ENCODE data around the gene ZCCHC7. TPM values are rescaled to one million over a fixed set of nuclear protein-coding genes. Genes with fewer than 3 reads are reported as not detected.

The ZCCHC7 gene
- total RNA-seq, 1 donor: 32.6 TPM

DNA sequence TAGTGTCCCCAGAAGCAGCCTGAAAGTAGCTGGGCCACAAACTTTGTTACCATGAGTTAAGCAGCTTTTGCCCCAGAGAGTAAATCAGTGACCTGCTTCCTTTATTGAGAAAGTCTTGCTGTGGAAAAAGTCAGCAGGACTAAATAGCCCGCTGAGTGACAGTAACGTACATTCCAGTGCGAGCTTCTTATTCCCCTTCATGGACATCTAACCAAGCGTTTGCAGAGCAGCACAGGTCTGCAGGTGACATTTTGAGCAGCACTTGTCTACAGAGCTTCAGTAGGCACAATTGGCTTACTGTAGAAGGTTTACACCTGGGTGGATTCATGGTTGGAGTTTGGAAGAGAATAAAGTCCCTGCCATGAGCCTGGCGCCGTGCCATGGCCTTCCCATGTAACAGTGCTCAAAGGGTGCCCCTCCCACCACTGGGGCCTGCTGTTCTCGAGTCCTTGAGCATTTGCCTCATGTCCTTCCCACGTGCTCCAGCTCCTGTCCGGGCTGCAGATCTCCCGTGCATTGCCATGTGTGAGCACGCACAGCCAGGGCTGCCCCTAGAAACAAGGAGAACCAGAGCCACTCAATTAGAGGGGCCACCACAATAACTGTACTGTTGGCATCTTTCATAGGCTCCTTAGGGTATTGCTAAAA lies 260.8 kb downstream of the ZCCHC7 start:
- no peaks in the 10 kb centered on the region for H3K9me3 ChIP-seq (ENCODE audit: low read depth, low read length)
- no peak overlapping the region for H3K27ac ChIP-seq (ENCODE audit: low read depth, low read length)
- no peaks in the 10 kb centered on the region for H4K20me1 ChIP-seq (ENCODE audit: insufficient read depth, low read length)
- no peak overlapping the region for H3K4me3 ChIP-seq (ENCODE audit: insufficient read depth, low read length)
- no peaks in the 10 kb centered on the region for H3K79me2 ChIP-seq (ENCODE audit: insufficient read depth, low read length)
- H3K27me3 ChIP-seq (ENCODE audit: insufficient read depth, low read length): peaks cover 20% of the 10 kb centered on the region
- no peak overlapping the region for H2AFZ ChIP-seq (ENCODE audit: low read length)
- H3K36me3 ChIP-seq (ENCODE audit: insufficient read depth, low read length): no peaks in the 10 kb centered on the region
- no peaks in the 10 kb centered on the region for H3K4me1 ChIP-seq (ENCODE audit: insufficient read depth, low read length)
- TF ChIP-seq, protein P1, sequence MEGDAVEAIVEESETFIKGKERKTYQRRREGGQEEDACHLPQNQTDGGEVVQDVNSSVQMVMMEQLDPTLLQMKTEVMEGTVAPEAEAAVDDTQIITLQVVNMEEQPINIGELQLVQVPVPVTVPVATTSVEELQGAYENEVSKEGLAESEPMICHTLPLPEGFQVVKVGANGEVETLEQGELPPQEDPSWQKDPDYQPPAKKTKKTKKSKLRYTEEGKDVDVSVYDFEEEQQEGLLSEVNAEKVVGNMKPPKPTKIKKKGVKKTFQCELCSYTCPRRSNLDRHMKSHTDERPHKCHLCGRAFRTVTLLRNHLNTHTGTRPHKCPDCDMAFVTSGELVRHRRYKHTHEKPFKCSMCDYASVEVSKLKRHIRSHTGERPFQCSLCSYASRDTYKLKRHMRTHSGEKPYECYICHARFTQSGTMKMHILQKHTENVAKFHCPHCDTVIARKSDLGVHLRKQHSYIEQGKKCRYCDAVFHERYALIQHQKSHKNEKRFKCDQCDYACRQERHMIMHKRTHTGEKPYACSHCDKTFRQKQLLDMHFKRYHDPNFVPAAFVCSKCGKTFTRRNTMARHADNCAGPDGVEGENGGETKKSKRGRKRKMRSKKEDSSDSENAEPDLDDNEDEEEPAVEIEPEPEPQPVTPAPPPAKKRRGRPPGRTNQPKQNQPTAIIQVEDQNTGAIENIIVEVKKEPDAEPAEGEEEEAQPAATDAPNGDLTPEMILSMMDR (IDR thresholded peaks at IDR 0.05; ENCODE audit: extremely low read depth, low read depth, low read length): no peak
- H3K4me2 ChIP-seq (ENCODE audit: insufficient read depth, low read length): no peak overlapping the region
- DNase-seq (ENCODE audit: insufficient read length, low spot score, missing footprints): peak; percentile 66

DNA sequence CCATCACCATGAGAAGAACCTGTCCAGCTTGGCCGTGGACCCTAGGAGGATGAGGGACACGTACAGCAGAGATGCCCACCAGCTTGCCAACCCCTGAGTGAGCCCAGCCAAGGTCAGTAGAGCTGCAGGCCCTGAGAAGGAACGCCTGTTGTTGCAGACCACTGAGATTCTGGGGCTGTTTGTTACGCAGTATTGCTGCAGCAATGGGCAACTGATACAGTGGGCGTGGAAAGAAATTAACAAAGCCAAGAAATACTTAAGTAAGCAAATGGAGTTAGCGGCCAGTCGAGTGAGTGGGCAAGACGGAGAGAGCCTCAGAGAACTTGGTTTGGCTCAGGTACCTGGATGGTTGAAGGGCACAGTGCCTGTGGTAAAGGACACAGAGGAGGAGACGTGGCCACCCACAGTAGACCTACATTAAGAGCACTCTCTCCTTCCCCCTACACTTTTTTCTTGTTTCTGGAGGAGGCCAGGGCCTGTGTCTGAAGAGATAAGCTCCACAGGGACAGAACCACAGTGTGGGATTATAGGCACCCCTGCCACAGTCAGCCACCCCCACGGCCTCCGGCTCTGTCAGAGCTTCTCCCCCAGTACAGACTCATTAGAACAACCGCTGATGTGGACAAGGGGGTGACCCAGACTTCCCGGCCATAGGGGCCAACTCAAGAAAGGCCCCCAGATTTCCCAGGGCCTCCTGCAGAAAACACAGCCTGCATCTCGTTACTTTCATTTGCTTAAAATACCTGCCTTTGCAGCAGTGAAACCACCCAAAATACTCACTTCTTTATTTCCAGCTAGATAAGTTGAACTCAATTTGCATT lies 262.0 kb downstream of the ZCCHC7 start:
- Histone ChIP-seq H3K27me3 (ENCODE audit: insufficient read depth, low read length) (peaks cover 11% of the 10 kb centered on the region), H3K9me3 (ENCODE audit: low read depth, low read length) (no peaks in the 10 kb centered on the region), H2AFZ (ENCODE audit: low read length) (no peak overlapping the region), H3K79me2 (ENCODE audit: insufficient read depth, low read length) (no peaks in the 10 kb centered on the region), H3K4me2 (ENCODE audit: insufficient read depth, low read length) (no peak overlapping the region), H3K36me3 (ENCODE audit: insufficient read depth, low read length) (no peaks in the 10 kb centered on the region), H3K4me3 (ENCODE audit: insufficient read depth, low read length) (no peak overlapping the region), H4K20me1 (ENCODE audit: insufficient read depth, low read length) (no peaks in the 10 kb centered on the region), H3K4me1 (ENCODE audit: insufficient read depth, low read length) (no peaks in the 10 kb centered on the region), H3K27ac (ENCODE audit: low read depth, low read length) (no peak overlapping the region)
- DNase-seq (ENCODE audit: insufficient read length, low spot score, missing footprints): no peak
- TF ChIP-seq, protein P1 (IDR thresholded peaks at IDR 0.05; ENCODE audit: extremely low read depth, low read depth, low read length): no peak

DNA sequence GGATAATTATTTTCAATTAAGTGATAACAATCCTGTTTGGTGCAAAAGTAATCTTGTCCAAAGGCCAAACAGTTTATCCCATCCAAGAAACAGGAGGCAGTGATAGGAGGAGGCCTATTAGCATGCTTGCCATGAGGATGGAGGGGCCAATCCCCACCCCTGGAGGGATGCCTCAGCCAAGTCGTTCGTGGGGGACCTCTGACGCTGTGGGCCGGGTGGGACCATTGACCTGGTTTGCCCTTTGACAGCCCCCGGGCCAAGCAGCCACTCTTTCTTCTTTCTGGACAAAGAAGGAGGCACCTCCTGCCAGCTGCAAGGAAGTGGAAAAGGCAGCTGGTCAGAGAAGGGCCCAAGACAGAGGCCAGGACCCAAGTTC lies 262.6 kb downstream of the ZCCHC7 start:
- Histone ChIP-seq H3K4me2 (ENCODE audit: insufficient read depth, low read length) (no peak overlapping the region), H3K4me3 (ENCODE audit: insufficient read depth, low read length) (no peak overlapping the region), H3K27me3 (ENCODE audit: insufficient read depth, low read length) (peaks cover 10% of the 10 kb centered on the region), H3K9me3 (ENCODE audit: low read depth, low read length) (no peaks in the 10 kb centered on the region), H3K36me3 (ENCODE audit: insufficient read depth, low read length) (no peaks in the 10 kb centered on the region), H2AFZ (ENCODE audit: low read length) (no peak overlapping the region), H3K79me2 (ENCODE audit: insufficient read depth, low read length) (no peaks in the 10 kb centered on the region), H4K20me1 (ENCODE audit: insufficient read depth, low read length) (no peaks in the 10 kb centered on the region), H3K27ac (ENCODE audit: low read depth, low read length) (no peak overlapping the region), H3K4me1 (ENCODE audit: insufficient read depth, low read length) (no peaks in the 10 kb centered on the region)
- no peak for DNase-seq (ENCODE audit: insufficient read length, low spot score, missing footprints)
- TF ChIP-seq, protein P1 (IDR thresholded peaks at IDR 0.05; ENCODE audit: extremely low read depth, low read depth, low read length): no peak

GRCh38 chr9:37383393-37383792 lies 263.0 kb downstream of the ZCCHC7 start:
- DNase-seq (ENCODE audit: insufficient read length, low spot score, missing footprints): no peak
- Histone ChIP-seq H3K4me3 (ENCODE audit: insufficient read depth, low read length) (no peak overlapping the region), H2AFZ (ENCODE audit: low read length) (no peak overlapping the region), H4K20me1 (ENCODE audit: insufficient read depth, low read length) (no peaks in the 10 kb centered on the region), H3K27ac (ENCODE audit: low read depth, low read length) (no peak overlapping the region), H3K79me2 (ENCODE audit: insufficient read depth, low read length) (no peaks in the 10 kb centered on the region), H3K36me3 (ENCODE audit: insufficient read depth, low read length) (no peaks in the 10 kb centered on the region), H3K27me3 (ENCODE audit: insufficient read depth, low read length) (peaks cover 5% of the 10 kb centered on the region), H3K4me1 (ENCODE audit: insufficient read depth, low read length) (no peaks in the 10 kb centered on the region), H3K9me3 (ENCODE audit: low read depth, low read length) (no peaks in the 10 kb centered on the region), H3K4me2 (ENCODE audit: insufficient read depth, low read length) (no peak overlapping the region)
- TF ChIP-seq, protein P1 (IDR thresholded peaks at IDR 0.05; ENCODE audit: extremely low read depth, low read depth, low read length): no peak
